PFSK-1 (cell line): ENCODE results near the gene FLNC.
A peak's percentile ranks its signal among the peaks of the same experiment; 100 is the strongest.

Experiments
- FOXP2 ChIP-seq: optimal IDR thresholded peaks from 2 replicates; pipeline ENCODE3; 2011; ENCODE audit warnings: borderline replicate concordance, control low read depth, inconsistent platforms; ENCODE audit not compliant: insufficient read depth; ENCODE audit errors: extremely low read length, extremely low read depth
- POLR2AphosphoS5 ChIP-seq: IDR thresholded peaks from 2 replicates; pipeline ENCODE4 v1.6.1; 2012; ENCODE audit warnings: low read depth, mild to moderate bottlenecking, control low read depth, low read length, moderate library complexity
- SIN3A ChIP-seq: IDR thresholded peaks from 2 replicates; pipeline ENCODE4 v1.6.1; 2012; ENCODE audit warnings: mild to moderate bottlenecking, low read length, moderate library complexity, borderline replicate concordance; ENCODE audit not compliant: insufficient read depth
- TAF1 ChIP-seq: IDR thresholded peaks from 2 replicates; pipeline ENCODE4 v1.6.1; 2012; ENCODE audit warnings: low read length, control low read depth, borderline replicate concordance; ENCODE audit not compliant: insufficient read depth
- TF ChIP-seq, protein P1 (sequence below), 2 experiments: IDR thresholded peaks; 2 replicates each; pipeline versions ENCODE4 v1.6.1 to v1.8.0; 2011 to 2012; ENCODE audit warnings: low read depth in 2 of 2, low read length in 2 of 2, control low read depth in 1 of 2, inconsistent platforms in 1 of 2, mild to moderate bottlenecking in 1 of 2, moderate library complexity in 1 of 2; ENCODE audit not compliant: insufficient read depth in 1 of 2

FLNC gene

DNA sequence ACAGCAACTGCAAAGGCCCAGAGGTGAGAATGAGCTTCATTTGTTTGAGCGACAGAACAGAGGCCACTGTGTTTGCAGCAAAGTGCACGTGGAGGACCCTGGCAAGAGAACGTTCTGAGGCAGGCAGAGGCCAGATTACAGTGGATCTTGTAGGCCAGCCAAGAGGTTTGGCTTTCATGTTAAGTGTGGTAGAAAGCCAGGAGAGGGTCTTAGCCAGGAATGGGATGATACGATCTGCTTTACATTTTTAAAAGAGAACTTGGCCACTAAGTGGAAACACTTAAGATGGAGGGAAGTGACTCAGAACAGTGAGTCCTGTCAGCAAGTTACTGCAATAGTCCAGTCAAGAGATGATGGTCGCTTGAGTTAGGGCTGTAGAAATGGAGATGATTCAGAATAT, 33.9 kb upstream of the FLNC start:
- TF ChIP-seq POLR2AphosphoS5: no peak
- TF ChIP-seq TAF1: no peak
- no peak for TF ChIP-seq SIN3A
- TF ChIP-seq FOXP2: no peak
- TF ChIP-seq, protein P1, sequence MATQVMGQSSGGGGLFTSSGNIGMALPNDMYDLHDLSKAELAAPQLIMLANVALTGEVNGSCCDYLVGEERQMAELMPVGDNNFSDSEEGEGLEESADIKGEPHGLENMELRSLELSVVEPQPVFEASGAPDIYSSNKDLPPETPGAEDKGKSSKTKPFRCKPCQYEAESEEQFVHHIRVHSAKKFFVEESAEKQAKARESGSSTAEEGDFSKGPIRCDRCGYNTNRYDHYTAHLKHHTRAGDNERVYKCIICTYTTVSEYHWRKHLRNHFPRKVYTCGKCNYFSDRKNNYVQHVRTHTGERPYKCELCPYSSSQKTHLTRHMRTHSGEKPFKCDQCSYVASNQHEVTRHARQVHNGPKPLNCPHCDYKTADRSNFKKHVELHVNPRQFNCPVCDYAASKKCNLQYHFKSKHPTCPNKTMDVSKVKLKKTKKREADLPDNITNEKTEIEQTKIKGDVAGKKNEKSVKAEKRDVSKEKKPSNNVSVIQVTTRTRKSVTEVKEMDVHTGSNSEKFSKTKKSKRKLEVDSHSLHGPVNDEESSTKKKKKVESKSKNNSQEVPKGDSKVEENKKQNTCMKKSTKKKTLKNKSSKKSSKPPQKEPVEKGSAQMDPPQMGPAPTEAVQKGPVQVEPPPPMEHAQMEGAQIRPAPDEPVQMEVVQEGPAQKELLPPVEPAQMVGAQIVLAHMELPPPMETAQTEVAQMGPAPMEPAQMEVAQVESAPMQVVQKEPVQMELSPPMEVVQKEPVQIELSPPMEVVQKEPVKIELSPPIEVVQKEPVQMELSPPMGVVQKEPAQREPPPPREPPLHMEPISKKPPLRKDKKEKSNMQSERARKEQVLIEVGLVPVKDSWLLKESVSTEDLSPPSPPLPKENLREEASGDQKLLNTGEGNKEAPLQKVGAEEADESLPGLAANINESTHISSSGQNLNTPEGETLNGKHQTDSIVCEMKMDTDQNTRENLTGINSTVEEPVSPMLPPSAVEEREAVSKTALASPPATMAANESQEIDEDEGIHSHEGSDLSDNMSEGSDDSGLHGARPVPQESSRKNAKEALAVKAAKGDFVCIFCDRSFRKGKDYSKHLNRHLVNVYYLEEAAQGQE (IDR thresholded peaks at IDR 0.05; ENCODE audit: insufficient read depth in 1 of 2, low read depth in 2 of 2, low read length in 2 of 2): no peak

DNA sequence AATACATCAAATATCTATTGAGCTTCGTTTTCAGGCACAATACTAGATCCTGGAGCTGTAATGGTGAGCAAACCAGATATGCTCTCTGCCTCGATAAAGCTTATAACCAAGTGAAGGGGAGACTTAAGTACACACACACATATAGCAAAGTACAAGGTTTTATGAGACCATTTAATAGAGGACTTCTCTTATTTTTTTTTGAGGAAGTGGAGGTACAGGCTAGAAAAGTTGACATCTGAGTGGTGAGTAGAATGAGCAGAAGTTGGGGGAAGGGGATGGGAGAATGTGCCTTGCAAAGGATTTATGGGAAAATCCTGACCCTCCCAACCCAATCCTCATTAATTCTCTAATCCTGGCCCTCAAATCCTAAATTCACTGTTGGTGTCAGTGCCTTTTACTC, 30.8 kb upstream of the FLNC start:
- no peak for TF ChIP-seq FOXP2
- TF ChIP-seq SIN3A: no peak

DNA sequence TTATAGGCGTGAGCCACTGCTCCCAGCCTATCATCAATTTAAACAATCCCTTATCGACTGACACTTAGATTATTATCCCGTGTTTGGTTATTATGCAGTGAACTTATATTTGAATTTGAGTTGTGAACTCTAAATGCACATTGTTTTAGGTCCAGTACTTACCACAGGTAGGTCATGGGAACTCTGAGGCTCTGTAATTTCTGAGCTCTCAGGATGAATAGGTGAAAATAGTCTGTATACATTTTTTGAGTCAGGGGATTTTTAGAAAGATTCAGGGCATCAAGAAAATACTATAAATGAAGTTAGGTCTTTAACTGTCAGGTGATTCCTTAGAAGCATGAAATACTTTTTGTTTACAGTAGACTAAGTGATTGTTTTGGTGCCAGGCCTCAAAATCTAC, 29.6 kb upstream of the FLNC start:
- TF ChIP-seq, protein P1 (IDR thresholded peaks at IDR 0.05; ENCODE audit: insufficient read depth in 1 of 2, low read depth in 2 of 2, low read length in 2 of 2): no peak
- TF ChIP-seq SIN3A (no peak), FOXP2 (no peak), POLR2AphosphoS5 (no peak), TAF1 (no peak)

DNA sequence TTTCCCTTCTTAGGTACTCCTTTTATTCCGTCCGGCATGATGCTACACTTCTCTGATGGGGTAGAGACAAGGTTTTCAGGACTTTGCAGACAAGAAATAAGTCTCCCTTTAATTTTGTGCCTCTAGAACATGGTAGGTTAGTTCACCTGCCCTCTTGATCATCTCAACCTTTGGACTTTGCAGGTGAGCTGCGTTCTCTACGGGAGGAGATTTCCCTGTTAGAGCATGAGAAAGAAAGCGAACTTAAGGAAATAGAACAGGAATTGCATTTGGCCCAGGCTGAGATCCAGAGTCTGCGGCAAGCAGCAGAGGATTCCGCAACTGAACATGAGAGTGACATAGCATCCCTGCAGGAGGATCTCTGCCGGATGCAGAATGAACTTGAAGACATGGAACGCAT, 29.2 kb upstream of the FLNC start:
- no peak for TF ChIP-seq TAF1
- no peak for TF ChIP-seq POLR2AphosphoS5
- TF ChIP-seq SIN3A: no peak
- TF ChIP-seq, protein P1 (IDR thresholded peaks at IDR 0.05; ENCODE audit: insufficient read depth in 1 of 2, low read depth in 2 of 2, low read length in 2 of 2): no peak
- no peak for TF ChIP-seq FOXP2

DNA sequence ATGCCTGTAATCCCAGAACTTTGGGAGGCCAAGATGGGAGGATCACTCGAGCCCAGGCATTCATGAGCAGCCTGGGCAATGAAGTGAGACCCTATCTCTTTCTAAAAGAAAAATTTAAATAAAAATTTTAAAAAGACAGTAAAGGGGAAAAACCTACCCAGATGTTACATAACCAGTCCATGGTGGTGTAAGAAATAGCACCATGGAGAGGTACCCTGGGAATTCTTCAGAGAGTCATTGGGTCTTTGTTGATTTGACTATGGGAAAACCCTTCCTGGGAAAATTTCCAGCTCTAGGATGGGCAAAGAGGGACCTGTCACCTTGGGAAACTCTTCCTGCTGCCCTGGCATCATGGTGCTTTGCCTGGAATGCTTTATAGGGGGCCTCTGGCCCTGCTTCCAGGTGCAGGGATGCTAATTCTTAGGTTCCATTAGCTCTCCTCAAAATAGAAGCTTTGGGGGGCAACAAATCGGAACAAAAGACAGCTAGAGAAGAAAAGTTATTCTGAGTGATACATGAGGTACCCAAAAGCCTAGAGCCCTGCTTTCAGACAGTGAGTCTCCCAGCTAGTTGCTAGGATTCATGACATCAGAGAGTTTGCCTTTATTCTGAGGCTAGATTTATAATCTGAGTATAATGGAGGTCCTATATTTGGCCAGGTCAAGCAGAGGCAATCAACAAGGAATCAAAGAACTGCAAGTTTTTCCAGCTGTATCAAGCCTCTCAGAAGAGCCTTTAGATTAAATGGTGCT, 28.4 kb upstream of the FLNC start:
- TF ChIP-seq POLR2AphosphoS5 (no peak), SIN3A (no peak), TAF1 (no peak)
- TF ChIP-seq, protein P1 (IDR thresholded peaks at IDR 0.05; ENCODE audit: insufficient read depth in 1 of 2, low read depth in 2 of 2, low read length in 2 of 2): 0 out of 4 replicates have a peak, but pooled peaks of 1 of the 2 experiments have one; percentile 48
